ENCODE data around the gene ADAMTS7. TPM values are rescaled to one million over a fixed set of nuclear protein-coding genes. Genes with fewer than 3 reads are reported as not detected.
"Not testable (repeated sequence)": the region's sequence is repeated elsewhere in the genome, so short reads cannot be mapped to it uniquely, and the experiment has no call there.

Gene ADAMTS7
- total RNA-seq, 1 experiment from 2014 or later, result 1.1 TPM

GRCh38 chr15:78779975-78780374 lies 31.3 kb downstream of the ADAMTS7 start:
- H3K36me3 ChIP-seq (ENCODE audit: control insufficient read depth, insufficient read depth, low read length); DNase-seq; BruUV-seq (replicated peaks); H3K4me3 ChIP-seq (ENCODE audit: low read depth, low read length); H3K4me3 Mint-ChIP-seq (ENCODE audit: unreplicated experiment); H3K27ac Mint-ChIP-seq (ENCODE audit: unreplicated experiment); H3K27me3 Mint-ChIP-seq (ENCODE audit: insufficient read depth, unreplicated experiment); H3K4me1 Mint-ChIP-seq (ENCODE audit: low read depth, unreplicated experiment); H3K27me3 ChIP-seq (replicated peaks; ENCODE audit: control insufficient read depth, insufficient read depth, low read length); CTCF ChIA-PET; POLR2A ChIA-PET; H3K9me3 ChIP-seq; intact Hi-C loops (cut with micrococcal nuclease; ENCODE audit: unreplicated experiment); H3K4me1 ChIP-seq; H3K36me3 Mint-ChIP-seq (ENCODE audit: insufficient read depth, unreplicated experiment): not testable (repeated sequence)
- H3K9me3 Mint-ChIP-seq (ENCODE audit: unreplicated experiment), result peaks cover 10% of the 10 kb centered on the region

GRCh38 chr15:78779176-78779785 lies 32.0 kb downstream of the ADAMTS7 start:
- H3K27me3 ChIP-seq (replicated peaks; ENCODE audit: control insufficient read depth, insufficient read depth, low read length); H3K4me3 Mint-ChIP-seq (ENCODE audit: unreplicated experiment); H3K36me3 ChIP-seq (ENCODE audit: control insufficient read depth, insufficient read depth, low read length); POLR2A ChIA-PET; H3K4me3 ChIP-seq (ENCODE audit: low read depth, low read length); H3K27ac Mint-ChIP-seq (ENCODE audit: unreplicated experiment); H3K27me3 Mint-ChIP-seq (ENCODE audit: insufficient read depth, unreplicated experiment); H3K4me1 Mint-ChIP-seq (ENCODE audit: low read depth, unreplicated experiment); DNase-seq; CTCF ChIA-PET; H3K9me3 ChIP-seq; H3K4me1 ChIP-seq; intact Hi-C loops (cut with micrococcal nuclease; ENCODE audit: unreplicated experiment); BruUV-seq (replicated peaks); H3K36me3 Mint-ChIP-seq (ENCODE audit: insufficient read depth, unreplicated experiment); H3K9me3 Mint-ChIP-seq (ENCODE audit: unreplicated experiment): not testable (repeated sequence)

DNA sequence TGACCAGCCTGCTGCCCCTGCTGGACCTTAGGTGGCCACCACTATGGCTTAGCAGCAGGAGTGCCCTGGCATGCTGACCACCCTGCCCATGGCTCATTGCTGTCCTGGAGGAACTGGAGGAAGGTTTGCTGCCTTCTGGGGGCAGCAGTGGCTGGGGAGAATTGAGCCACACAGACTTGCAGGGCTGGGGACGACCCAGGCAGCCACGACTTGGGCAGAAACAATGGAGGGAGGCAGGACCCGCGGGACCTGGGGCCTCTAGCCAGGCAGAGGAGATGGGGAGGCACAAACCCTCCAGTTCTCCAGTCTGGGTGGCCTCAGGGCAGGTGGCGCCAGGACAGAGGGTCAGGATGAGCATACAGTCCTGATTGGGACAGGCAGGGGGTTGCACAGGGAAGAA lies 32.8 kb downstream of the ADAMTS7 start:
- Mint-ChIP-seq H3K4me1 (ENCODE audit: low read depth, unreplicated experiment) (no peaks in the 10 kb centered on the region), H3K27ac (ENCODE audit: unreplicated experiment) (peak overlapping the region; percentile 31), H3K36me3 (ENCODE audit: insufficient read depth, unreplicated experiment) (no peaks in the 10 kb centered on the region), H3K4me3 (ENCODE audit: unreplicated experiment) (no peak overlapping the region), H3K27me3 (ENCODE audit: insufficient read depth, unreplicated experiment) (no peaks in the 10 kb centered on the region), H3K9me3 (ENCODE audit: unreplicated experiment) (no peaks in the 10 kb centered on the region)
- DNase-seq, result no peak
- no TSS peak for BruUV-seq (replicated peaks)
- Histone ChIP-seq H3K27me3 (replicated peaks; ENCODE audit: control insufficient read depth, insufficient read depth, low read length) (no peaks in the 10 kb centered on the region), H3K9me3 (no peaks in the 10 kb centered on the region), H3K4me1 (no peaks in the 10 kb centered on the region), H3K4me3 (ENCODE audit: low read depth, low read length) (no peak overlapping the region), H3K36me3 (ENCODE audit: control insufficient read depth, insufficient read depth, low read length) (no peaks in the 10 kb centered on the region)
- no peak for TF ChIP-seq CTCF (IDR thresholded peaks at IDR 0.05; ENCODE audit: insufficient read depth in 1 of 2, low read depth in 1 of 2, low read length in 1 of 2, severe bottlenecking in 1 of 2, unreplicated experiment in 1 of 2)
- intact Hi-C loops (cut with micrococcal nuclease; ENCODE audit: unreplicated experiment), result no loop called here
- POLR2A ChIA-PET, result no interaction called here
- CTCF ChIA-PET, result no interaction called here

- H3K4me3 Mint-ChIP-seq (ENCODE audit: unreplicated experiment); H3K27me3 ChIP-seq (replicated peaks; ENCODE audit: control insufficient read depth, insufficient read depth, low read length); POLR2A ChIA-PET; H3K27me3 Mint-ChIP-seq (ENCODE audit: insufficient read depth, unreplicated experiment); H3K9me3 Mint-ChIP-seq (ENCODE audit: unreplicated experiment); DNase-seq; CTCF ChIA-PET; H3K9me3 ChIP-seq; H3K4me1 Mint-ChIP-seq (ENCODE audit: low read depth, unreplicated experiment); H3K4me1 ChIP-seq; BruUV-seq (replicated peaks); H3K36me3 Mint-ChIP-seq (ENCODE audit: insufficient read depth, unreplicated experiment); H3K4me3 ChIP-seq (ENCODE audit: low read depth, low read length); intact Hi-C loops (cut with micrococcal nuclease; ENCODE audit: unreplicated experiment); H3K36me3 ChIP-seq (ENCODE audit: control insufficient read depth, insufficient read depth, low read length): not testable (repeated sequence)
- H3K27ac Mint-ChIP-seq (ENCODE audit: unreplicated experiment), result peak overlapping the region; percentile 31
These were observed 33.3 kb downstream of the ADAMTS7 start for GRCh38 chr15:78777953-78778345.

GRCh38 chr15:78777290-78777952 lies 33.8 kb downstream of the ADAMTS7 start:
- intact Hi-C loops (cut with micrococcal nuclease; ENCODE audit: unreplicated experiment); H3K4me1 ChIP-seq; H3K27me3 Mint-ChIP-seq (ENCODE audit: insufficient read depth, unreplicated experiment); CTCF ChIA-PET; BruUV-seq (replicated peaks); H3K36me3 Mint-ChIP-seq (ENCODE audit: insufficient read depth, unreplicated experiment); H3K9me3 Mint-ChIP-seq (ENCODE audit: unreplicated experiment); H3K9me3 ChIP-seq; H3K27me3 ChIP-seq (replicated peaks; ENCODE audit: control insufficient read depth, insufficient read depth, low read length); H3K36me3 ChIP-seq (ENCODE audit: control insufficient read depth, insufficient read depth, low read length); POLR2A ChIA-PET; H3K27ac Mint-ChIP-seq (ENCODE audit: unreplicated experiment); DNase-seq; H3K4me1 Mint-ChIP-seq (ENCODE audit: low read depth, unreplicated experiment); H3K4me3 Mint-ChIP-seq (ENCODE audit: unreplicated experiment); H3K4me3 ChIP-seq (ENCODE audit: low read depth, low read length): not testable (repeated sequence)

GRCh38 chr15:78776046-78776925 lies 35.0 kb downstream of the ADAMTS7 start:
- H3K4me3 Mint-ChIP-seq (ENCODE audit: unreplicated experiment); H3K9me3 ChIP-seq; H3K4me1 ChIP-seq; H3K4me1 Mint-ChIP-seq (ENCODE audit: low read depth, unreplicated experiment); DNase-seq; CTCF ChIA-PET; H3K36me3 Mint-ChIP-seq (ENCODE audit: insufficient read depth, unreplicated experiment); H3K9me3 Mint-ChIP-seq (ENCODE audit: unreplicated experiment); H3K36me3 ChIP-seq (ENCODE audit: control insufficient read depth, insufficient read depth, low read length); intact Hi-C loops (cut with micrococcal nuclease; ENCODE audit: unreplicated experiment); H3K4me3 ChIP-seq (ENCODE audit: low read depth, low read length); H3K27ac Mint-ChIP-seq (ENCODE audit: unreplicated experiment); BruUV-seq (replicated peaks); POLR2A ChIA-PET; H3K27me3 Mint-ChIP-seq (ENCODE audit: insufficient read depth, unreplicated experiment); H3K27me3 ChIP-seq (replicated peaks; ENCODE audit: control insufficient read depth, insufficient read depth, low read length): not testable (repeated sequence)

Data from Caco-2 (cell line).